Kidney epithelial cell (primary cell): ENCODE data around the gene UPK2. TPM values are rescaled to one million over a fixed set of nuclear protein-coding genes. Genes with fewer than 3 reads are reported as not detected.
"Not testable (repeated sequence)": the region's sequence is repeated elsewhere in the genome, so short reads cannot be mapped to it uniquely, and the experiment has no call there.

Source experiments
- DNase-seq: peaks from one replicate; pipeline ENCODE4 v3.0.0-alpha.2; 2010; ENCODE audit warnings: low read depth
- H3K27me3 ChIP-seq: 2 replicates; pipeline ENCODE4 v1.6.0; 2011; ENCODE audit warnings: low read length; ENCODE audit not compliant: control insufficient read depth, insufficient read depth
- H3K36me3 ChIP-seq: 2 replicates; pipeline ENCODE4 v1.5.1; 2011; ENCODE audit warnings: low read length; ENCODE audit not compliant: control insufficient read depth, insufficient read depth
- H3K4me3 ChIP-seq: 2 replicates; pipeline ENCODE4 v1.5.1; 2011; ENCODE audit warnings: low read depth, mild to moderate bottlenecking, control low read depth, low read length
- total RNA-seq: library from RNA; depleted of rRNA; stranded (reverse); fragments of >200 nt; gene quantifications from 2 replicates; pipeline ENCODE4 v1.2.3, GENCODE V29; 2015
- TF ChIP-seq, protein P1 (sequence below): IDR thresholded peaks from 2 replicates; pipeline ENCODE4 v1.5.1; 2011; ENCODE audit warnings: mild to moderate bottlenecking, moderate library complexity, low read length, control low read depth, inconsistent platforms; ENCODE audit not compliant: insufficient read depth, poor library complexity, severe bottlenecking

Gene UPK2
- total RNA-seq, 1 donor from 2014 or later: 0.25 TPM

- Histone ChIP-seq H3K36me3 (no peaks in the 10 kb centered on the region), H3K4me3 (no peak overlapping the region), H3K27me3 (no peaks in the 10 kb centered on the region)
- DNase-seq: no peak
- TF ChIP-seq, protein P1, sequence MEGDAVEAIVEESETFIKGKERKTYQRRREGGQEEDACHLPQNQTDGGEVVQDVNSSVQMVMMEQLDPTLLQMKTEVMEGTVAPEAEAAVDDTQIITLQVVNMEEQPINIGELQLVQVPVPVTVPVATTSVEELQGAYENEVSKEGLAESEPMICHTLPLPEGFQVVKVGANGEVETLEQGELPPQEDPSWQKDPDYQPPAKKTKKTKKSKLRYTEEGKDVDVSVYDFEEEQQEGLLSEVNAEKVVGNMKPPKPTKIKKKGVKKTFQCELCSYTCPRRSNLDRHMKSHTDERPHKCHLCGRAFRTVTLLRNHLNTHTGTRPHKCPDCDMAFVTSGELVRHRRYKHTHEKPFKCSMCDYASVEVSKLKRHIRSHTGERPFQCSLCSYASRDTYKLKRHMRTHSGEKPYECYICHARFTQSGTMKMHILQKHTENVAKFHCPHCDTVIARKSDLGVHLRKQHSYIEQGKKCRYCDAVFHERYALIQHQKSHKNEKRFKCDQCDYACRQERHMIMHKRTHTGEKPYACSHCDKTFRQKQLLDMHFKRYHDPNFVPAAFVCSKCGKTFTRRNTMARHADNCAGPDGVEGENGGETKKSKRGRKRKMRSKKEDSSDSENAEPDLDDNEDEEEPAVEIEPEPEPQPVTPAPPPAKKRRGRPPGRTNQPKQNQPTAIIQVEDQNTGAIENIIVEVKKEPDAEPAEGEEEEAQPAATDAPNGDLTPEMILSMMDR: no peak
These were observed 9.0 kb upstream of the UPK2 start for GRCh38 chr11:118947091-118947490.

- Histone ChIP-seq H3K36me3 (no peaks in the 10 kb centered on the region), H3K27me3 (peaks cover 2% of the 10 kb centered on the region), H3K4me3 (no peak overlapping the region)
- TF ChIP-seq, protein P1: no peak
- DNase-seq: no peak
These were observed 8.1 kb upstream of the UPK2 start for GRCh38 chr11:118948000-118948399.

DNA sequence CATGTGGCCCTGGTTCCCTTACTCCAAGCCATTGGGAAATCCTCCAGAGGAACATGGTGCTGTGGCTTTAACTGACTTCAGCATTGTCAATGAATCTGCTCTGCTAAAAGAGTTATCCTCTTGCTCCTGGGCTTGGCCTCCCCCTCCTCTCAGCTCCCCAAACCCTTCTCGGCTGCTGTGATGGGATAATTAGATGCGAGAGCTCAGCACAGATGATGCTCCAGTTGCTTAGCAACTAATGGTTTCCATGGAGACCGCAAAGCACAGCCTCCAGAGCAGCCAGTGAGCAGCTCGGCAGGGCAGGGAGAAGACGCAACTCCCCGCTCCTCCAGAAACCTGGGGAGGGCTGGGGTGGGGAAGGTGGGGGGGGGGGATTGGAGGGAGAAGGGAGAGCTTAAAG is 2.8 kb upstream of the UPK2 start:
- Histone ChIP-seq H3K4me3 (no peak overlapping the region), H3K27me3 (peaks cover 15% of the 10 kb centered on the region), H3K36me3 (no peaks in the 10 kb centered on the region)
- DNase-seq: no peak
- TF ChIP-seq, protein P1: no peak

DNA sequence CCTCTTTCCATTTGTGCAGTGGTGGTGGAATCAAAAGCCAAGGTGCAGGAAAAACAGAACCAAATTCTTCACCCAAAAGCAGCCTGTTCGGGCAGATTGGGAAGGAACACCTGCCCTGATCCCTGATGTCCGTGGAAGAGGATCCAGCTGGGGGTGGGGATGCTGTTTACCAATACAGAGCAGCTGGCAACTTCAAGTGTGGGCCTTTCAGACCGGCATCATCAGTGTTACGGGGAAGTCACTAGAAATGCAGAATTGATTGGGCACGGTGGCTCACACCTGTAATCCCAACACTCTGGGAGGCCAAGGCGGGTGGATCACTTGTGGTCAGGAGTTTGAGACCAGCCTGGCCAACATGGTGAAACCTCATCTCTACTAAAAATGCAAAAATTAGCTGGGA is 2.1 kb upstream of the UPK2 start:
- H3K4me3 ChIP-seq, H3K36me3 ChIP-seq, DNase-seq: not testable (repeated sequence)
- peaks cover 15% of the 10 kb centered on the region for H3K27me3 ChIP-seq

DNA sequence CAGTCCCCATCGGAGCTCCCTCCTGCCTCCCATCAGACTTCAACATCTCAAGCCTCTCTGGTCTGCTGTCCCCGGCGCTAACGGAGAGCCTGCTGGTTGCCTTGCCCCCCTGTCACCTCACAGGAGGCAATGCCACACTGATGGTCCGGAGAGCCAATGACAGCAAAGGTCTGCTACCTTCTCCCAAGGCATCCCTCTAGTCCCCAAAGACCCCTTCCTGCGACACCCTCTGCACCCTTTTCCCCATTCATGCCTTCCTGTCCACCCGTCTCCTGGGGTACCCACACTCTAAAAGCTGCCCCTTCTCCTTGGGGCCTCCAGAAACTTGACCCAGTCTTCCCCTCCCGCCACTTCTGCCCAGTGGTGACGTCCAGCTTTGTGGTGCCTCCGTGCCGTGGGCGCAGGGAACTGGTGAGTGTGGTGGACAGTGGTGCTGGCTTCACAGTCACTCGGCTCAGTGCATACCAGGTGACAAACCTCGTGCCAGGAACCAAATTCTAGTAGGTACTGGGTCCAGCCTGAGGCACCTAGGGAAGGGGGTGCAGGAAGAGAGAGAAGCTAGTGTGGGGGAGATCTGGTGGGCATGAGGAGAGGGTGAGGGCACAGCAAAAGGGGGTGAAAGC is 860 bp downstream of the UPK2 start:
- Histone ChIP-seq H3K36me3 (no peaks in the 10 kb centered on the region), H3K27me3 (peaks cover 17% of the 10 kb centered on the region), H3K4me3 (no peak overlapping the region)
- DNase-seq: no peak
- TF ChIP-seq, protein P1: no peak

DNA sequence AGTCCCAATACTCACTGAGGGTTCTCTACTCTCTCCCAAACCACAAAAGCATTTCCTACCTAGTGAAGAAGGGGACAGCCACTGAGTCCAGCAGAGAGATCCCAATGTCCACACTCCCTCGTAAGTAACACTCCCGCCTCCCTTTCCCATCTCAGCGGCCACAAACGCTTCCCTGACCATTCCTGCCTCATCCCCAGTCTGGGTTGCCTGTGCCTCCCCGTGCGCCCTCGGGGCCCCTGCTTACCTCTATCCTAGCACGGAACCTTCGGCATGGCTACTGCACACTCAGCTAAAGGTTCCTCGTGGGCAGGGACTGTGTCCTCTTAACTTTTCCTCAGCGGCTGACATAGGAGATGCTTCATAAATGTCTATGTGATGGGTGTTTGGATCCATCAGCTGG is 1.5 kb downstream of the UPK2 start:
- TF ChIP-seq, protein P1: no peak
- Histone ChIP-seq H3K27me3 (peaks cover 17% of the 10 kb centered on the region), H3K4me3 (no peak overlapping the region), H3K36me3 (no peaks in the 10 kb centered on the region)
- no peak for DNase-seq
